Loucy (cell line): Measurements from ENCODE around the gene TPR.

Experiments used
- H2AFZ ChIP-seq: fragments of 200-600 bp; sonication (generic); 2 replicates; pipeline ENCODE4 v1.6.0; 2016; ENCODE audit warnings: antibody characterized with exemption, mild to moderate bottlenecking, low read length, moderate library complexity
- H3F3A ChIP-seq: fragments of 200-600 bp; 2 replicates; pipeline ENCODE4 v1.6.0; 2016; ENCODE audit warnings: antibody characterized with exemption, low read depth, mild to moderate bottlenecking
- H3K27me3 ChIP-seq: fragments of 200-600 bp; sonication (generic); 2 replicates; pipeline ENCODE4 v1.6.1; 2014; ENCODE audit warnings: low read length, mild to moderate bottlenecking; ENCODE audit not compliant: insufficient read depth, poor library complexity, severe bottlenecking
- H3K36me3 ChIP-seq: fragments of 200-600 bp; sonication (generic); 2 replicates; pipeline ENCODE4 v1.6.1; 2016; ENCODE audit warnings: low read length; ENCODE audit not compliant: insufficient read depth
- H3K4me1 ChIP-seq: fragments of 200-600 bp; sonication (generic); 2 replicates; pipeline ENCODE4 v1.5.1; 2014; ENCODE audit warnings: low read length, mild to moderate bottlenecking; ENCODE audit not compliant: insufficient read depth, poor library complexity, severe bottlenecking
- H3K4me2 ChIP-seq: fragments of 200-600 bp; sonication (generic); 2 replicates; pipeline ENCODE4 v1.6.0; 2014; ENCODE audit warnings: antibody characterized with exemption, low read length, low read depth, mild to moderate bottlenecking; ENCODE audit not compliant: poor library complexity, severe bottlenecking
- H3K4me3 ChIP-seq: fragments of 200-600 bp; sonication (generic); 2 replicates; pipeline ENCODE4 v1.5.1; 2014; ENCODE audit warnings: low read length, mild to moderate bottlenecking, mixed read lengths; ENCODE audit not compliant: poor library complexity, severe bottlenecking
- H3K79me2 ChIP-seq: fragments of 200-600 bp; sonication (generic); 2 replicates; pipeline ENCODE4 v1.6.1; 2014; ENCODE audit warnings: low read length; ENCODE audit not compliant: insufficient read depth
- H3K9ac ChIP-seq: fragments of 200-600 bp; sonication (generic); 2 replicates; pipeline ENCODE4 v1.6.0; 2014; ENCODE audit warnings: mild to moderate bottlenecking, low read depth, low read length, moderate library complexity; ENCODE audit not compliant: poor library complexity, severe bottlenecking
- H3K9me2 ChIP-seq: fragments of 200-600 bp; sonication (generic); replicated peaks from 2 replicates; pipeline ENCODE4 v1.6.1; 2016; ENCODE audit warnings: low read depth, low read length, mixed read lengths
- H3K9me3 ChIP-seq: fragments of 200-600 bp; sonication (generic); 2 replicates; pipeline ENCODE4 v1.6.1; 2014; ENCODE audit warnings: mild to moderate bottlenecking, antibody characterized with exemption, low read length, low read depth; ENCODE audit not compliant: insufficient read depth
- H4K20me1 ChIP-seq: fragments of 200-600 bp; sonication (generic); 2 replicates; pipeline ENCODE4 v1.6.0; 2014; ENCODE audit warnings: antibody characterized with exemption, low read length, mild to moderate bottlenecking; ENCODE audit not compliant: insufficient read depth, poor library complexity, severe bottlenecking
- CTCF ChIP-seq: fragments of 200-600 bp; sonication (generic); conservative IDR thresholded peaks from 2 replicates; pipeline ENCODE4 v1.5.1; 2014; ENCODE audit warnings: mild to moderate bottlenecking, antibody characterized with exemption, low read length
- EZH2phosphoT487 ChIP-seq: fragments of 200-600 bp; IDR thresholded peaks from 2 replicates; pipeline ENCODE4 v1.6.1; 2018; ENCODE audit warnings: antibody characterized with exemption, mild to moderate bottlenecking, moderate library complexity, borderline replicate concordance

TPR gene

GRCh38 chr1:186420923-186421322, 45.9 kb upstream of the TPR start:
- Histone ChIP-seq H3K9me3 (no peaks in the 10 kb centered on the region), H3K4me1 (no peaks in the 10 kb centered on the region), H3K36me3 (peaks cover 10% of the 10 kb centered on the region; the same call in 1 of the 2 replicates), H2AFZ (no peak overlapping the region), H4K20me1 (no peaks in the 10 kb centered on the region), H3K4me3 (no peak overlapping the region), H3K9ac (no peak overlapping the region), H3F3A (no peaks in the 10 kb centered on the region), H3K9me2 (no peaks in the 10 kb centered on the region), H3K79me2 (no peaks in the 10 kb centered on the region), H3K27me3 (no peaks in the 10 kb centered on the region), H3K4me2 (no peak overlapping the region)
- TF ChIP-seq EZH2phosphoT487, result no peak
- no peak for TF ChIP-seq CTCF

GRCh38 chr1:186420311-186420710, 45.3 kb upstream of the TPR start:
- Histone ChIP-seq H3K27me3 (no peaks in the 10 kb centered on the region), H3F3A (no peaks in the 10 kb centered on the region), H3K79me2 (no peaks in the 10 kb centered on the region), H3K4me2 (no peak overlapping the region), H4K20me1 (no peaks in the 10 kb centered on the region), H3K9me3 (no peaks in the 10 kb centered on the region), H3K4me3 (no peak overlapping the region), H3K9ac (no peak overlapping the region), H2AFZ (no peak overlapping the region), H3K36me3 (peaks cover 10% of the 10 kb centered on the region; the same call in 1 of the 2 replicates), H3K4me1 (no peaks in the 10 kb centered on the region), H3K9me2 (no peaks in the 10 kb centered on the region)
- TF ChIP-seq EZH2phosphoT487 (no peak), CTCF (no peak)

GRCh38 chr1:186418503-186418902, 43.5 kb upstream of the TPR start:
- Histone ChIP-seq H3K9me3 (no peaks in the 10 kb centered on the region), H3K27me3 (no peaks in the 10 kb centered on the region), H3K4me2 (no peak overlapping the region), H3K9ac (no peak overlapping the region), H3K36me3 (peaks cover 10% of the 10 kb centered on the region; the same call in 1 of the 2 replicates), H2AFZ (no peak overlapping the region), H3F3A (no peaks in the 10 kb centered on the region), H4K20me1 (no peaks in the 10 kb centered on the region), H3K4me3 (no peak overlapping the region), H3K79me2 (no peaks in the 10 kb centered on the region), H3K4me1 (no peaks in the 10 kb centered on the region), H3K9me2 (no peaks in the 10 kb centered on the region)
- TF ChIP-seq CTCF (no peak), EZH2phosphoT487 (no peak)
